Neutrophil (primary cell): ENCODE results near the gene DPYSL3.

Experiments used
- H3K27ac ChIP-seq: fragments of 200-600 bp; sonication (generic); 2 replicates; pipeline ENCODE4 v1.5.1; 2016; ENCODE audit warnings: mild to moderate bottlenecking, moderate library complexity
- H3K27me3 ChIP-seq: fragments of 200-600 bp; sonication (generic); 2 replicates; pipeline ENCODE4 v1.6.0; 2016; ENCODE audit warnings: mild to moderate bottlenecking
- H3K36me3 ChIP-seq: fragments of 200-600 bp; sonication (generic); 2 replicates; pipeline ENCODE4 v1.5.1; 2017
- H3K4me1 ChIP-seq, 2 experiments: fragments of 200-600 bp in 1 of 2; sonication (generic) in 1 of 2; 1 replicate in 1 of 2; 2 replicates in 1 of 2; pipeline versions ENCODE4 v1.5.1 to v1.6.1; 2013 to 2016; ENCODE audit warnings: low read depth in 1 of 2, low read length in 1 of 2, mild to moderate bottlenecking in 1 of 2, moderate library complexity in 1 of 2; ENCODE audit not compliant: control insufficient read depth in 1 of 2, insufficient read depth in 1 of 2
- H3K4me3 ChIP-seq, 2 experiments: fragments of 200-600 bp in 1 of 2; sonication (generic) in 1 of 2; 1 replicate in 1 of 2; 2 replicates in 1 of 2; pipeline ENCODE4 v1.5.1; 2013 to 2016; ENCODE audit warnings: low read depth in 1 of 2, low read length in 1 of 2, mild to moderate bottlenecking in 1 of 2, moderate library complexity in 1 of 2
- H3K9me3 ChIP-seq: fragments of 200-600 bp; sonication (generic); 2 replicates; pipeline ENCODE4 v1.5.1; 2016
- TF ChIP-seq, protein P1 (sequence below): fragments of 200-600 bp; sonication (generic); IDR thresholded peaks from 2 replicates; pipeline ENCODE4 v1.5.1; 2016; ENCODE audit warnings: antibody characterized with exemption

DPYSL3 gene

DNA sequence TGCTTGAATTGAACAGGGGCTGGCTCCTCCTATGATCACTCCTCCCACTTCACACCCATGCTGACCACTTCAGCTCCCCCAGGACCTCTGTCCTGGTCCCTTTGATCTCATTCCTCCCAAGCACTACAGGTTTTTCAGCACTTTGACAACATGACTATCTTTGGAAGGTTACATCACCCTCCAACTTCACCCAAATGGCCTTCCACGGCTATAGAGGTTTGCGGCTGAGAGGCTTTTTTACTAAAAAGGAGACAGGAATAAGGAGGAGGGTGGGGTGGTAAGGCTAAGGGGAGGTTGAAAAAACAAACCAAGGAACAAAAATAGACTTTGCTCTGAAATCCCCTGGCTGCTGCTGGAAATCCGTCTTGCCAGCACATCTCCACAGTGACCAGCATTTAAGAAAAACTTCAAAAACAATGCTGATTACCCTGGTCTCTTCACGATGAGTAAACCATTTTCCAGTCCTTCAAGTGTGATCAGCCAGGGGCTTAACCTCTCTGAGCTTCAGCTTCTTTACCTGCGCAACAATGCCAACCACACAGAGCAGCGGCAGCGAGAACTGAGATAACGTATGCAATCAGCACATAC lies 102.7 kb downstream of the DPYSL3 start:
- no peaks in the 10 kb centered on the region for H3K27me3 ChIP-seq
- no peaks in the 10 kb centered on the region for H3K9me3 ChIP-seq
- no peak overlapping the region for H3K27ac ChIP-seq
- H3K4me3 ChIP-seq: no peak overlapping the region
- TF ChIP-seq, protein P1, sequence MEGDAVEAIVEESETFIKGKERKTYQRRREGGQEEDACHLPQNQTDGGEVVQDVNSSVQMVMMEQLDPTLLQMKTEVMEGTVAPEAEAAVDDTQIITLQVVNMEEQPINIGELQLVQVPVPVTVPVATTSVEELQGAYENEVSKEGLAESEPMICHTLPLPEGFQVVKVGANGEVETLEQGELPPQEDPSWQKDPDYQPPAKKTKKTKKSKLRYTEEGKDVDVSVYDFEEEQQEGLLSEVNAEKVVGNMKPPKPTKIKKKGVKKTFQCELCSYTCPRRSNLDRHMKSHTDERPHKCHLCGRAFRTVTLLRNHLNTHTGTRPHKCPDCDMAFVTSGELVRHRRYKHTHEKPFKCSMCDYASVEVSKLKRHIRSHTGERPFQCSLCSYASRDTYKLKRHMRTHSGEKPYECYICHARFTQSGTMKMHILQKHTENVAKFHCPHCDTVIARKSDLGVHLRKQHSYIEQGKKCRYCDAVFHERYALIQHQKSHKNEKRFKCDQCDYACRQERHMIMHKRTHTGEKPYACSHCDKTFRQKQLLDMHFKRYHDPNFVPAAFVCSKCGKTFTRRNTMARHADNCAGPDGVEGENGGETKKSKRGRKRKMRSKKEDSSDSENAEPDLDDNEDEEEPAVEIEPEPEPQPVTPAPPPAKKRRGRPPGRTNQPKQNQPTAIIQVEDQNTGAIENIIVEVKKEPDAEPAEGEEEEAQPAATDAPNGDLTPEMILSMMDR: no peak
- no peaks in the 10 kb centered on the region for H3K36me3 ChIP-seq
- no peaks in the 10 kb centered on the region for H3K4me1 ChIP-seq

DNA sequence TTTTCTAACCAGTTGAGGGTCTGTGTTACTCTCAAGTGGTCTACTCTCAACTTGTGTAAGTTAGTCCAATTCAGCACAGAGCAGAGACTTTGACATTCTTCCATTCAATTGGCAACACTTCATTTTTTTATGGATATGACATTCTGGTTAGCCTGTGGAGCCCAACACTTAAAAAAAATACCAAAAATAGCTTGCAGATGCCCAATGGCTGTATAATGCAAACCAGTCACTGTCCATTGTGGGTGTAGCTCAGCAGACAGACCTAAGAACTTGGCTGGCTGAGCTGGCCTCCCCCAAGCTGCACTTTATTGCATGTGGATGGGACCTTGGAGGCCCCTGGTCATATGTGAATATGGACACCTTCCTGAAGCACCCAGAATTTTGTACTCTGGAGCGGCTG lies 103.2 kb downstream of the DPYSL3 start:
- Histone ChIP-seq H3K27ac (no peak overlapping the region), H3K4me1 (no peaks in the 10 kb centered on the region), H3K27me3 (no peaks in the 10 kb centered on the region), H3K4me3 (no peak overlapping the region), H3K9me3 (no peaks in the 10 kb centered on the region), H3K36me3 (no peaks in the 10 kb centered on the region)
- TF ChIP-seq, protein P1: no peak

DNA sequence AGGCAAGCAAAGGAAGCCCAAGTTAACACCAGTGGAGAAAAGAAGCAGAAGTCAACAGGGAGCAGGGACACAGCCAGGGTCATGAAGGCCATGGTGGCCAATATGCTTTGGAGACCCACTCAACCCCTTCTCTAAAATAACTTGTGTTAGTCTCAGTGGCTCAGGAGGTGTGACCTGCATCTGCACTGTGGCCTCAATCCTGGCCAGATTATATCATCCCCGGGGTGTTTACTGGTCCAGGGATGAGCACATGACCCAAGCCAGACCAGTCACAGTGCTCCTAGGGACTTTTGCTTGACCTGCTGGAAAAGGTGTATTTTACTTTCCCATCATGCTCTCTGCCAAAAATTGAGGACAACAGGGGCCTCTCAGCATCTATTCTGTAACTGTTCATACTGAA lies 105.2 kb downstream of the DPYSL3 start:
- H3K27me3 ChIP-seq: no peaks in the 10 kb centered on the region
- no peak overlapping the region for H3K27ac ChIP-seq
- H3K4me1 ChIP-seq: no peaks in the 10 kb centered on the region
- H3K9me3 ChIP-seq: no peaks in the 10 kb centered on the region
- H3K36me3 ChIP-seq: no peaks in the 10 kb centered on the region
- no peak overlapping the region for H3K4me3 ChIP-seq
- TF ChIP-seq, protein P1: no peak

DNA sequence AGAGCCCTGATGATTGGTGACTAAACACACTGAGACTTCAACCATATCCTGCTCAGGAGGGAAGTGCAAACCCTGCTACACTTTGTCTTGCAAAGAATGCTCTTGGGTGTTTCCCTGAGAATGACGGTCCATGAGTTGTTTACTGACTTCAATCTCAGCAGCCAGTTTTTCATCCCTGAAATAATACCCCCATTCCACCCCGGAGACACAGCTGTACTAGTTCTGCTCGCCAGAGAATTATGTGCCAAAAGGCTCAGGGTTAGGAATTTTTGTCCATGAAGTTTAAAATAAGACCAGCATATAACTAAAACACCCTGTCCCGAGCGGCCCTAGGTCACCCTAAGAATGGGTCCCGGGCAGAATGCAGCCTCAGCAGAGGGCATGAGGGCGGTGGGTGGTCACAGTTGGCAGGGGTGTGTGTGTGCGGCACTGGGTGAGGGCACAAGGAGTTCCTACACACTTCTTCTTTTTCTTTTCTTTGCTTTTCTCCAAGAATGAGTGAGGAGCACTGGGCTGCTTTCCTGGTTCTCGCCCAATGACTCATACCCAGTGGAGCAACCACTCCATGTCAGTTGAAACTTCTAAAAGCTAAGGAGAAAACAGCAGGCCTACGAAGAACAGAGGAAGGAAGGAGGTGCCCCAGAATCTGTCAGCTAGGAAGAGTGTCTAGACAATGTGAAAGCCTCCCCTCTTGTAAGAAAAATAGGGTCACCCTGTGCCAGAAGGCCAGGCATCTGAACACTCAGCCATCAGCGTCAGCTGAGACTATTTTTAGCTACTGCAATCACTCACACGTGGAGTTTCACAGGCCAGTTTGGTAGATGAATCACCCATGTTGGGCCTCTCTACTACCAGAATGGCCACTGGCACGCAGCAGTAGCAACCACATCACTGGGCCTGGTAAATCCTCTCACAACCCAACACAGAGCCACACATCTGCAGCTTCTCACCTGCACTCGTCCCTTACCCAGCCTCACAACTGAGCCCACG lies 105.9 kb downstream of the DPYSL3 start:
- Histone ChIP-seq H3K36me3 (no peaks in the 10 kb centered on the region), H3K27me3 (no peaks in the 10 kb centered on the region), H3K4me3 (no peak overlapping the region), H3K9me3 (no peaks in the 10 kb centered on the region), H3K4me1 (no peaks in the 10 kb centered on the region), H3K27ac (no peak overlapping the region)
- TF ChIP-seq, protein P1: no peak

DNA sequence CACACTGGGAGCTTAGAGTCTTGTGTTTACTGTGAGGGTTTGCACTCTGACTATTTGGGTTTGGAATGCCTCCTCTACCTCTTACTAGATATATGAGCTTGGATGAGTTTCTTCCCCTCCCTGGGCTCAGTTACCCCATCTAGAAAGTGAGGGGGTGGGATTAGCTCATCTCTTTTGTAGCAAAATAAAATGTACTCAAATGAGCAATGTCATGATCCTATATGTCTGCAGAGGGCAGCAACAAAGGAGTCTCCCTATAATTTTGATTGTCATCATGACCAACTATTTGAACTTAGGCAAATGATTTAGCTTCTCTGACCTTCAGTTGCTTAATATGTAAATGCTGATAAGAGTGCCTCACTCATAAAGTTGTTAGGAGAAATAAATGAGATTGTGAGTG lies 109.0 kb downstream of the DPYSL3 start:
- Histone ChIP-seq H3K4me3 (no peak overlapping the region), H3K36me3 (no peaks in the 10 kb centered on the region), H3K9me3 (no peaks in the 10 kb centered on the region), H3K27me3 (no peaks in the 10 kb centered on the region), H3K4me1 (no peaks in the 10 kb centered on the region), H3K27ac (no peak overlapping the region)
- TF ChIP-seq, protein P1: no peak
